K562 (cell line): ENCODE results near the gene CD302. TPM values are rescaled to one million over a fixed set of nuclear protein-coding genes. Genes with fewer than 3 reads are reported as not detected.

Source experiments
- CEBPG ChIP-seq, 3 experiments: fragments of 200-800 bp in 1 of 3; sonication (Bioruptor generic) in 1 of 3; sonication (generic) in 1 of 3; formaldehyde crosslinking in 1 of 3; IDR thresholded peaks in 2 of 3; conservative IDR thresholded peaks in 1 of 3; 2 replicates each; pipeline versions ENCODE4 v1.6.1 to v1.8.0; 2016 to 2022; ENCODE audit warnings: missing compliant biosample characterization in 2 of 3, missing genetic modification characterization in 2 of 3, mild to moderate bottlenecking in 1 of 3, missing genetic modification reagents in 1 of 3
- ETV5 ChIP-seq: sonication (generic); formaldehyde crosslinking; IDR thresholded peaks from 2 replicates; pipeline ENCODE4 v1.4.0; 2020; ENCODE audit warnings: low read depth, mild to moderate bottlenecking, missing genetic modification reagents
- MCM2 ChIP-seq: fragments of 450-650 bp; IDR thresholded peaks from 2 replicates; pipeline ENCODE4 v1.6.1; 2017; ENCODE audit warnings: low read depth, mild to moderate bottlenecking
- NBN ChIP-seq: fragments of 450-650 bp; IDR thresholded peaks from 2 replicates; pipeline ENCODE4 v1.6.1; 2016; ENCODE audit warnings: low read depth, mild to moderate bottlenecking
- NR2C2 ChIP-seq, 2 experiments: fragments of 200-800 bp in 1 of 2; sonication (Bioruptor generic) in 1 of 2; sonication (generic) in 1 of 2; formaldehyde crosslinking in 1 of 2; IDR thresholded peaks; 2 replicates each; pipeline versions ENCODE4 v1.6.1 to v1.8.0; 2016 to 2022; ENCODE audit warnings: mild to moderate bottlenecking in 1 of 2, missing compliant biosample characterization in 1 of 2, missing genetic modification characterization in 1 of 2, missing genetic modification reagents in 1 of 2
- RBM39 ChIP-seq: fragments of 200-400 bp; formaldehyde crosslinking; optimal IDR thresholded peaks from 2 replicates; pipeline ENCODE3; 2018; ENCODE audit warnings: low read depth, low read length
- U2AF1 ChIP-seq: fragments of 200-400 bp; formaldehyde crosslinking; optimal IDR thresholded peaks from 2 replicates; pipeline ENCODE3; 2017; ENCODE audit warnings: mild to moderate bottlenecking, low read depth, low read length, moderate library complexity
- ZNF318 ChIP-seq, 2 experiments: fragments of 450-650 bp; IDR thresholded peaks; 2 replicates each; pipeline ENCODE4 v1.6.1; 2016; ENCODE audit warnings: mild to moderate bottlenecking in 2 of 2, borderline replicate concordance in 1 of 2, low read depth in 1 of 2, moderate library complexity in 1 of 2
- ZSCAN32 ChIP-seq: fragments of 450-650 bp; formaldehyde crosslinking; IDR thresholded peaks from 2 replicates; pipeline ENCODE4 v1.4.0; 2020; ENCODE audit warnings: mild to moderate bottlenecking, moderate library complexity
- polyA plus RNA-seq, 8 experiments: library from polyadenylated mRNA; depleted of rRNA in 4 of 8; stranded (reverse) in 5 of 8; unstranded in 3 of 8; fragments of >200 nt; fragmentation: Nextera tagmentation in 2 of 8; fragmentation: Illumina TruSeq in 1 of 8; extraction: Ambion mirVana in 2 of 8; extraction: Trizol in 1 of 8; gene quantifications; 2 replicates each; pipeline versions ENCODE4 v1.2.1 to v1.2.3, GENCODE V29; 2011 to 2014; ENCODE audit warnings: inconsistent platforms in 1 of 8, missing spikeins in 1 of 8
- total RNA-seq, 7 experiments: library from RNA; depleted of rRNA in 6 of 7; stranded (reverse); fragments of >200 nt in 6 of 7; fragmentation: Illumina TruSeq in 2 of 7; extraction: Trizol in 2 of 7; gene quantifications; 2 replicates each; pipeline versions ENCODE4 v1.2.1 to v1.2.3, GENCODE V29; 2011 to 2021; ENCODE audit warnings: low replicate concordance in 1 of 7

The CD302 gene
- total and polyA plus RNA-seq, 9 of the 15 experiments (the other 6 are each of a cell fraction or from before 2014, with no cell fraction given) = 0.03 to 0.07 (median 0.04) TPM; not detected in 5

DNA sequence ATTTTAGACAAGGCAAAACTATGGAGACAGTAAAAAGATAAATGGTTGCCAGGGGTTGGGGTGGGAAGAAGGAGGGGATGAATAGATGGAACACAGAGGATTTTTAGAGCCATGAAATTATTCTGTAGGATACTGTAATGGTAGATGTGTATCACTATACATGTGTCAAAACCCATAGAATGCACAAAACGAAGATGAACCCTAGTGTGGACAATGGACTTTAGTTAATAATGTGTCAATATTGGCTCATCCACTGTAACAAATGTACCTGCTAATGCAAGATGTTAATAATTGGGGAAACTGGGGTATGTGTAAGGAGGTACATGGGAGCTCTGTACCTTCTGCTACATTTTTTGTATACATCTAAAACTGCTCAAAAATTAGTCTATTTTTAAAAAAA, 1.8 kb upstream of the CD302 start (continued):
- no peak for TF ChIP-seq ZNF318 (IDR thresholded peaks at IDR 0.05; ENCODE audit: borderline replicate concordance in 1 of 2, low read depth in 1 of 2)
- TF ChIP-seq NBN = no peak
- TF ChIP-seq NR2C2 (CRISPR knock-in tag; IDR thresholded peaks at IDR 0.05) = no peak
- no peak for TF ChIP-seq NR2C2 (tag; IDR thresholded peaks at IDR 0.05)
- TF ChIP-seq CEBPG (CRISPR knock-in tag; IDR thresholded peaks at IDR 0.05) = no peak
- TF ChIP-seq CEBPG (tag; conservative IDR thresholded peaks at IDR 0.05 in 1 of 2, IDR thresholded peaks at IDR 0.05 in 1 of 2) = no peak
- no peak for TF ChIP-seq U2AF1
- no peak for TF ChIP-seq RBM39
- TF ChIP-seq ETV5 (CRISPR knock-in tag) = no peak
- TF ChIP-seq ZSCAN32 (CRISPR knock-in tag) = no peak
- no peak for TF ChIP-seq MCM2
